Measurements from ENCODE around the gene MAGEA1. TPM values are rescaled to one million over a fixed set of nuclear protein-coding genes. Genes with fewer than 3 reads are reported as not detected.
"Not testable (repeated sequence)": the region's sequence is repeated elsewhere in the genome, so short reads cannot be mapped to it uniquely, and the experiment has no call there.

MAGEA1 gene
- total RNA-seq: not detected

GRCh38 chrX:153179131-153179530, at the start of gene MAGEA1:
MAGEA1 (plus strand) TSS chrX:153179284; CDS start chrX:153182390, 3,106 bp downstream.
- no peak for DNase-seq (ENCODE audit: low read depth in 2 of 3, low spot score in 2 of 3)

DNA sequence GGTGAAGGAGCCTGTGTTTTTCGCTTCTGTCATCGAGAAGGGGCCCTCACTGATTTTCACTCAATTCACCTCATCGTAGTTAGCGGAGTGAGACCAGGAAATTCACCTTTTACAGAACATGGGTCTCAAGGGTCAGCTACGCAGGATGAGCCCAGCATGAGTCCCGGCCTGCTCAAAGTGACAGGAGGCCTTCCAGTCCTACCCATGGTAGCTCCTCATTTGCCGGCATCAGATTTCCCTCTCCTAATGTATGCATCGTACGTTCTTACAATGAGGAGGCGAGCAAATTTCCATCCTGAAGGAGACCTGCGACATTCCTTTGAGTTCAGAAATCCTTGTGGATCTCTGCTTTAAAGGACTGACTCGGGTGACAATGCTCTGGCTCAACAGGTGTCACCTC, 46.2 kb upstream of the MAGEA1 start:
- DNase-seq (ENCODE audit: low read depth in 2 of 3, low spot score in 2 of 3): not testable (repeated sequence)

DNA sequence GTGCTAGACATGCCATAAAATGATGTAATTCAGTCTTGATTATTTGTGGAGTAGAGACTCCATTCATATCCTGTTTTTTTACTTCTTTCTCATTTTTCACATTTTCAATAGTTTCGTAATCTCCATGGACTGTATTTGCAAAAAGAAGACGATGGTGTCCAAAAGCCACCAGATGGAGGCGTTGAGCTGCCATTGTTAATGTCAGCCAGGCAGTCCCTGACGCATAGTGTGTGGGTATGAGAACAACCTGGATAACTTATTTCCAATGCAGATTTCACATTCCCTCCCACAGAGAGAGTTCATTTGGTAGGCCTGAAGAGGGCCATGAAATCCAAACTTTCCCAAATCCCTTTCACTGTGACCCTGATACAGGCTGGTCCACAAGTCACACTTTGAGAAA, 40.0 kb upstream of the MAGEA1 start:
- not testable (repeated sequence) for DNase-seq (ENCODE audit: low read depth in 2 of 3, low spot score in 2 of 3)

GRCh38 chrX:153146288-153146687, 32.8 kb upstream of the MAGEA1 start:
- DNase-seq (ENCODE audit: low read depth in 2 of 3, low spot score in 2 of 3): not testable (repeated sequence)

- no peak for DNase-seq (ENCODE audit: low read depth in 2 of 3, low spot score in 2 of 3)
Observed at GRCh38 chrX:153153516-153153915, 25.6 kb upstream of the MAGEA1 start.

- no peak for DNase-seq (ENCODE audit: low read depth in 2 of 3, low spot score in 2 of 3)
Observed at GRCh38 chrX:153157450-153157849, 21.6 kb upstream of the MAGEA1 start.

- no peak for DNase-seq (ENCODE audit: low read depth in 2 of 3, low spot score in 2 of 3)
Observed at GRCh38 chrX:153158319-153158718, 20.8 kb upstream of the MAGEA1 start.

DNA sequence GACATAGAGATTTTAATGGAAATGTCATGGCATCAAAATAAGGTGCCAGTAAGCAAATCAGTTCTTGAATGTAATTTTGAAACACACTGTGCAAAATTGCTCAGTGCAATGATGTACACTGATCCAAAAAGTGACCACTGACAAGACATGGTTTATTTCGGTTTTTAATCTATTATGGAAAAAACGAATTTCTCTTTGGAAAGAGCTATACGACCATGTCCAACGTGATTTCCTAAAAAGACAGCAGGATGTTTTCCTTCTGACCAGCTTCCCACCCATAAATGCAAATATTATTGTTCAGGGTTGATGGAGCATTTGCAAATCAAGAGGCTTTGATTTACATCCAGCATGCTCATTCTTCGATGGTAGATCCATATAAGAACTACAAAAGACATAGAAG, 17.1 kb upstream of the MAGEA1 start:
- no peak for DNase-seq (ENCODE audit: low read depth in 2 of 3, low spot score in 2 of 3)

DNA sequence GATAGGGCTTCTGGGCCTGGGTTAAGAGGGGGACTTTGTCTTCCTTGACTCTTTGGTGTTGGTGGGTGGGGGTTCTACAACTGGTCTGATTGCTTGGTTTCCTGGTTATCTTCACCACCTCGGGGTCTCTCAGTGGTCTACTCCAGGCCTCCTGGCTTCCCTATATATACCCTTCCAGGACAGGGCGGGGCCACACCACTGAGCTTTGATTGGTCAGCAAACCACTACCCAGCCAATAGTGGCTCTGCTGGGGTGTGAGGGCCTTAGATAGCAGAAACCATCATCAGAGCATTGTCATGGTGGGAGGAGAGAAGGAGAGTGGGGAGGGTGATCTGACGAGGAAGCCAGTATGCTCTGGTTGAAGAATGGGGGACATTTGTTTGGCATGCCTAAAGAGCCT, 14.4 kb upstream of the MAGEA1 start:
- no peak for DNase-seq (ENCODE audit: low read depth in 2 of 3, low spot score in 2 of 3)

GRCh38 chrX:153168423-153168822, 10.7 kb upstream of the MAGEA1 start:
- DNase-seq (ENCODE audit: low read depth in 2 of 3, low spot score in 2 of 3): not testable (repeated sequence)

DNA sequence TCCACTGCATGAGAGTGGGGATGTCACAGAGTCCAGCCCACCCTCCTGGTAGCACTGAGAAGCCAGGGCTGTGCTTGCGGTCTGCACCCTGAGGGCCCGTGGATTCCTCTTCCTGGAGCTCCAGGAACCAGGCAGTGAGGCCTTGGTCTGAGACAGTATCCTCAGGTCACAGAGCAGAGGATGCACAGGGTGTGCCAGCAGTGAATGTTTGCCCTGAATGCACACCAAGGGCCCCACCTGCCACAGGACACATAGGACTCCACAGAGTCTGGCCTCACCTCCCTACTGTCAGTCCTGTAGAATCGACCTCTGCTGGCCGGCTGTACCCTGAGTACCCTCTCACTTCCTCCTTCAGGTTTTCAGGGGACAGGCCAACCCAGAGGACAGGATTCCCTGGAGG, 2.7 kb downstream of the MAGEA1 start:
- DNase-seq (ENCODE audit: low read depth in 2 of 3, low spot score in 2 of 3): no peak

DNA sequence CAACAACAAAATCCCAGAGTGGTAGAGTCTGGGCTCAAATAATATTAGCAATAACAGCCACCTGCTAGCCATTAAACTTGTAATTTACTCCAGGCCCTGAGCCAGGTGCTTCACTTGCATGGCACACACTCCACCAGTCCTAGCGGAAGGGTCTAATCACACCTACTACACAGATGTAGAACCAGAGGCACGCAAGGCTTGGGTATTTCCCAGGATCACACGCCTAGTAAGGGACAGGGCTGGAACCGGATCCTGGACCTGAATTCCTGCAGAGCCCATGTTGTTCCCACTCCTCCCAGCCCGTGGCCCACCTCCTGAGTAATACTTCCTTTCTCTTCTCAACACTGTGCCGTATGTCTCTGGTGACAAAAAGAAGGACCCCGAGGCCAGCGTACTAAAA, 5.7 kb downstream of the MAGEA1 start:
- DNase-seq (ENCODE audit: low read depth in 2 of 3, low spot score in 2 of 3): no peak

DNA sequence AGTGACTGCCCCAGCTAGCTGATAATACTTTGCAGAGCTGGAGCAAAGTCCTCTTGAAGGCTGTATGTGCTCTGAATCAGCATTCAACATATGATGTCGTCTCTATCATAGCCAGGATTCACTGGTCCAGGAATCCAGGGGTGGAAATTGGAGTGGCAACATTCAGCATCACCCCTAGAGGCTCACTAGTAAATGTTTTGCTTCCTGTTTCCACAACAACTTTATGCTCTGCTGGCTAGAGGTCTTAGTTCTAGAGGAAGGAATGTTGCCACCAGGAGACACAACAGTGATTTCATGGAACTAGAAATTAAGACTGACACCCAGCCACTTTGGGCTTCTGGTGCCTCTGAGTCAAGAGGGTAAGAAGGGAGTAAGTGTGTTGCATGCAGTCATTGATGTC, 11.3 kb downstream of the MAGEA1 start:
- no peak for DNase-seq (ENCODE audit: low read depth in 2 of 3, low spot score in 2 of 3)

DNA sequence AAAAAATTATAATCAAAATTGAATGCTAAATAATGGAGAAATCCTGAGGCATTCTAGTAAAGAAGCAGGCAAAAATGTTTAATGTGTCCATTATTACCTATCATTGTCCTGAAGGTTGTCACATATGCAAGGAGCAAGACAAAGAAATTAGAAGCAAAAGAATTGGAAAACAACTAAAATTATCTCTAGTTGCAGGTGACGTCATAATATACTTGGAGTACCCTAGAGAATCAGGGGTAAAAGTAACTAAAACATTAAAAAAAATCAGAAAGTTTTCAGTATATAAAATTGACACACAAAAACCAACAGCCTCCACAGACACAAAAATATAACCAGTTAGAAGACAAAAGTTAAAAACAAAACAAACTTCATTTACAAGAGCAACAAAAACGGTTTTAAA, 21.4 kb downstream of the MAGEA1 start:
- DNase-seq (ENCODE audit: low read depth in 2 of 3, low spot score in 2 of 3): no peak

GRCh38 chrX:153206425-153207046, 27.5 kb downstream of the MAGEA1 start:
- no peak for DNase-seq (ENCODE audit: low read depth in 2 of 3, low spot score in 2 of 3)

GRCh38 chrX:153209347-153209746, 30.3 kb downstream of the MAGEA1 start:
- DNase-seq (ENCODE audit: low read depth in 2 of 3, low spot score in 2 of 3): no peak

- DNase-seq (ENCODE audit: low read depth in 2 of 3, low spot score in 2 of 3): no peak
Observed at GRCh38 chrX:153214934-153215333, 35.9 kb downstream of the MAGEA1 start.

GRCh38 chrX:153216926-153217325, 37.8 kb downstream of the MAGEA1 start:
- DNase-seq (ENCODE audit: low read depth in 2 of 3, low spot score in 2 of 3): no peak

- DNase-seq (ENCODE audit: low read depth in 2 of 3, low spot score in 2 of 3): no peak
Observed at GRCh38 chrX:153225438-153226098, 46.5 kb downstream of the MAGEA1 start.

DNA sequence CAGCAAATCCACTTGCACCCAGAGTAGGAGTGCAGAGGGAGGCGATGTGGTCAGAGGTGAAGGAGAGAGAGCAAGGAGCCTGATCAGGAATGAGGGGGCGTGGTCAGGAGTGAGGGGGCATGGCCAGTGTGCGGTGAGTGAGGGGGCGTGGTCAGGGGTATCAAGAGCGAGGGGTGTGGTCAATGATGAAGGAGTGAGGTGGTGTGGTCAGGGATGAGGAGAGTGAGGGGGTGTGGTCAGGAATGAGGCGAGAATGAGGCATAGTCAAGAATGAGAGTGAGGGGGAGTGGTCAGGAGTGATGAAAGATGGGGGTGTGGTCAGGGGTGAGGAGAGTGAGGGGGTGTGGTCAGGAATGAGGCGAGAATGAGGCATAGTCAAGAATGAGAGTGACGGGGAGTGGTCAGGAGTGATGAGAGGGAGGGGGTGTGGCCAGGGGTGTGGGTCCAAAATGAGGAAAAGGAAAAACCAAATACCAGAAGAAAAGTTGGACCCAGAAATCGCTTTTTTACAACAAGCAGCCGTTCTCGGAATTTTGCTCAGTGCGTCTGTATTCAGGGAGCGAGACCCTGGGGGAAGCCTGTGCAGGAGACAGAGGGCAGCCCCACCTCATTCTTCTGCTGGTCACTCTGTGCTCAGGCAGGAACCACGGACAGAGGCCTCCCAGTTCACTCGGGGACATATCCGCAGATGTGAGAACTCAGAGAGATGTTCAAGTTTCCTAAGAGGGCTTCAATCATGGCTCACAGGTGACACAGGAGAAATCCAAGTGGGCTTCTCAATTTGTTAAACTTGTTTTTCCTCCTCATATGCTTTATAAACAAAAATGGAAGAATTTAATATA, 47.5 kb downstream of the MAGEA1 start:
- peak in 2 of 3 donors; percentile 26 to 39 for DNase-seq (ENCODE audit: low read depth in 2 of 3, low spot score in 2 of 3)

Measured in hematopoietic multipotent progenitor cell (in vitro differentiated cells).